GM21423 (cell line): ENCODE data around the gene PCGF1.
"Not testable (repeated sequence)": the region's sequence is repeated elsewhere in the genome, so short reads cannot be mapped to it uniquely, and the experiment has no call there.

Experiments
- ATAC-seq: cut with Tn5 transposase; IDR thresholded peaks from one replicate; pipeline ENCODE4 v1.9.1; 2021; ENCODE audit warnings: mild to moderate bottlenecking, moderate library complexity; ENCODE audit not compliant: unreplicated experiment

PCGF1 gene

DNA sequence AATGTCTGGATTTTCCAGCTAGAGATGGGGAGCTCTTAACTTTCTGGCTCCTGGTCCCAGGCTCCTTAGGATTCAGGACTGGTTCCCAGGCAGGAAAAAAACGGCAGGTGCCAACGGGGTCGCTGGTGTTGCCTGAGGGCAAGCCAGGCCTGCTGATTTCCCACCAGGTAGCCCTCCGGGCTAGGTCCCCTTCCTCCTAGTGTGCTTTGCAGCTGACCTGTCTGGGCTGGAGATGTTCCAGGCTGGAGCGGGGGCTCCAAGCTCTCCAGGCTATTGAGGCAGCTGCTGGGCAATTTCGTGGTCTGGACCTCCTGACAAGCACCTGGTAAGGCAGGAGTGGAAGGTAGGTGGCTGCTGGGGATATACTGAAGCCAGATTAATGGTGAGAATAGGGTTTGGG is 33.0 kb downstream of the PCGF1 start:
- ATAC-seq, result no peak

DNA sequence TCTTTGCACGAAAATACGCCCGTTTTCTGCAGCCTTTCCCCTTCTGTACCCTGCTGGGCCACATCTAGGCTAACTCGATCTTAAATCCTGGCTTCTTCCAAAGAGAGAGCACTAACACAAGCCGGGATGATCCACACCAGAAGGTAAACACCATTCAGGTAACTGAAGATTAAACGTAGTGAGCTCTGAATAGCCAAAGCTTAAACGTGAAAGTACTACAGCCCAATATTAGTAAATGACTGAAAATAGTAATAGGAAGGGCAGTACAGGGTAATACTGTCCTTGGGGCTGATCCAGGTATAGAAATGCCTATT is 34.6 kb downstream of the PCGF1 start:
- ATAC-seq, result no peak

DNA sequence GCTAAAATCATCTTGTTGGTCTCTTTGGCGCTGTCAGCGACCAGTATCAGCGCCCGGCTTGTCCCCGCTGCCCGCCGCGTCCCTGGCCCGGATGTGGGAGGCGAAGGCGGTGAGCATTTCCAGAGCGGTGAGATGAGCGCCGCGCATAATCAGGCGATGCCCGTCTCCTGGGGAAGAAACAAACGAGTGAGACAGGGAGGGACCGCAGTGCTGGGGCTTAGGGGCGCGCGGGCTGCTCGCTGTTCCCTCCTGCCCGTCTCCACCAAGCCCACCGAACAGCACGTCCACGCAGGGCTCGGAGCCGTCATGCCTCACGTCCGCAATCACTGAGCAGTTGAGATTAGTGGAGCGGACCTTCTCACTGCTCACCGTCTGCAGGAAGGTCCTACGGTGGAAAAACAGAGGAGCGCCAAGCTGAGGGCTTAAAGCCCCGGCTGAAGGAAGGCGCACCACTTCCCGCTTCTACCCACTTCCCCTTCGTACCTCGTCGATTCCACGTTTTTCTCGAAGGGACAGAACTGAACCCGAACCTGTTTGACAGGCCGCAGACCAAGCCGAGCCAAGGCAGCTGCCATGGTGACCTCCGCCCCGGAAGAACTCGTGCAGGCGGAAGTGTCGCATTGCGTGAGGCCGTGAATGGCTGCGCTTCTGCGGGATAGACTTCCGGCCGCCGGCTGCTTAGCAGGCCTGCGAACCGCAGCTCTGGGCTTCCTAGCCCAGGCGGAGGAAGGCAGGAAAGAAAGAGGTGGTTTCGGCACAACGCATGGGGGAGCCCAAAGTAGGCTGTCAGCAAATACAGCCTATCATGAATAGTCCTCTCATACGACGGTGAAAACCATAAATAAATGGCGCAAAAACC is 35.2 kb downstream of the PCGF1 start, which contains the start of gene MRPL53:
Gene MRPL53, minus strand, starts transcription at position 595 of the 859 bp plus-strand sequence. Its CDS starts 20 bp downstream, at position 575.
- ATAC-seq, result peak; percentile 82

DNA sequence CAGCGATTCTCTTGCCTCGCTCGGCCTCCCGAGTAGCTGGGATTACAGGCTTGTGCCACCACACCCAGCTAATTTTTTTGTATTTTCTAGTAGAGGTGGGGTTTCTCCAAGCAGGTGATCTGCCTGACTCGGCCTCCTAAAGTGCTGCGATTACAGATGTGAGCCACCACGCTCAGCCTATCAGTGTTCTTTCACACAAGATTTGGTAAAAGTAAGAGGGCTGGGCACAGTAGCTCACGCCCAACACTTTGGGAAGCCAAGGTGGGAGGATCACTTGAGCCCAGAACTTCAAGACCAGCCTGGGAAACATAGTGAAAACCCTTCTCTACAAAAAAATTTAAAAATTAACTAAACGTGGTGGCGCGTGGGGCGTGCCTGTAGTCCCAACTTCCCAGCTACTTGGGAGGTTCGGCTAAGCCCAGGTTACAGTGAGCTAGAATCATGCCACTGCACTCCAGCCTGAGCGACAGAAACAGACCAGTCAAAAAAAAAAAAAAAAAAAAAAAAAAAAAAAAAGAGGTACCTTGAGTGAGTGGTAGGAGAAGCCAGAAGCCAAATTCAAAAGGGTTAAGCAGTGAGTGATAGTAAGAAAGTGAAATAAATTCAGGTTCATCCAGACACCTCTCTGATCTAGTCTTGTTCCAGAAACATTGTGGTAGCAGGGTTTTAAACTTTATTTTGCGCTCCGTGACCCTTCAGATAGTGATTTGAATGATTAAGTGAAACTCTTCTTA is 36.0 kb downstream of the PCGF1 start:
- no peak for ATAC-seq

DNA sequence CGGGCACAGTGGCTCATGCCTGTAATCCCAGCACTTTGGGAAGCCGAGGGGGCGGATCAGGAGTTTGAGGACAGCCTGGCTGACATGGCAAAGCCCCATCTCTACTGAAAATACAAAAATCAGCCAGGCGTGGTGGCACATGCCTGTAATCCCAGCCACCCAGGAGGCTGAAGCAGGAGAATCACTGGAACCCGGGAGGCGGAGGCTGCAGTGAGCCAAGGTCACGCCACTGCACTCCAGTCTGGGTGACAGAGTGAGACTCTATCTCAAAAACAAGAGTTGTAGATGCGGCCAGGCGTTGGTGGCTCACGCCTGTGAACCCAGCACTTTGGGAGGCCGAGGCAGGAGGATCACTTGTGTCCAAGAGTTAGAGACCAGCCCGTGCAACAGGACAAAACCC is 36.8 kb downstream of the PCGF1 start:
- not testable (repeated sequence) for ATAC-seq

DNA sequence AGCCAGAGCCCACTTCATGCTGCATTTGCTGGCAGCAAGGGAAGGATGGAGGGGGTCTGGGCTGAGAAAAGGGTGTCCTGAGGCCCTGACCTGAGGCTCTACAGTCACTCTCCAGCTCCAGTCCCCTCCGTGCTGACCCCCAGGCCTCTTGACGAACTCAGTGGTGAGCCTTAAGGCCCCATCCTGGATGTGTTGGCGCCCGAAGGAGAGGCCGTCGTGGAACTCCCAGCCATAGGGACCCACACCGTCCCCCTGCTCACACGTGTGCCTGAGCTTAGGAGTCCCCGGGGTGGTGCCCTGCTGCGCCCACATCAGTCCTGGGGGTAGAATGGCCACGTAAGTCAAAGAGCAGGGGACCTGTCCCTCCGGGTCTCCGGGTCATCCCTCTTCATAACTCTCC is 43.1 kb downstream of the PCGF1 start:
- ATAC-seq, result no peak

DNA sequence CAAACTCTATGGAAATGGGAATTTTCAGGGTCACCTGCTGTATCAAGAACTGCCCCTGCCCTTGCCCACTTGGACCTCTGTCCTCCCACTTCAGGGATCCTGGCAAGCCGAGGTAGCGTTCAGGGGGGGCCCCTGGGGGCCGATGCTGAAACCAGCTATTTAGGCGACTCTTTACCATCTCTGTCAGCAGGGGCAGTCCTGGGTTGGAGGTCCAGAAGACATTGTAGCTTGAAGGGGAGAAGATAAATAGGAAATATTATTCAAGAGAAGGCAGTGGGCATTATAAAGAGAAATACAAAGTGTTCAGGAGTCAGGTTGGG is 44.7 kb downstream of the PCGF1 start:
- no peak for ATAC-seq

DNA sequence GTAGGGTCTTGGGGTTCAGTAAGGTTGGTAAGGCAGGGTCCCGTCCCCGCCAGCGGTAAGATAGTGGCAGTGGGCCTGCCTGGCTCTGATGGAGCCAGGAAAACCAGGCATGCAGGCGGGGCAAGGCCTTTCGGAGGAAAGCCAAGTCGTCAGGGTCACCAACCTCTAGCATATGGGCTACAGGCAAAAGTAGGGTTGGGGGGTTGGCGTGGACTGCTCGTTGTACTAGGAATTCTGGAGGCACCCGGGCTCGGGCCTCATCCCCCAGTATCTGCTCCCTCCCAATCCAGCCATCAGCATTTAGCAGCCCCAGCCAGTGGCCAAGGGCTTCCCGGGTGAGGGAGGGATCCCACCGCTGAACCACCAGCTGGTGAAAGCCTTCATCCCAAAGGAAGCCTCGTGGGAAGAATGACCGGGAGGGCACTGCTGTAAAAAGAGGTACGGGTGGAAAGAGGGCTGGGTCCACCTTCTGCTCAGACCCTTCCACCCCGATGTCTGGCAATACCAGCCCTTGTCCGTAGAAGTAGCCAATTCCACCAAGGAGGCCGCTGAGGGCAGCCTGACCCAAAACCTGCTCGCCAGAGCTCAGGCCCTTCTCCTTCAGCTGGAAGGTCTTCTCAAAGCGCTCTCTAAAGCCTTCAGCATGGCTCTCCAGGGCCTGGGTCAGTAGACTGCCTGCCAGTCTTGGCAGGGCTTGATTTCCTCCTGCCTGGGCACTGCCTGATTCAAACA is 45.3 kb downstream of the PCGF1 start:
- no peak for ATAC-seq

DNA sequence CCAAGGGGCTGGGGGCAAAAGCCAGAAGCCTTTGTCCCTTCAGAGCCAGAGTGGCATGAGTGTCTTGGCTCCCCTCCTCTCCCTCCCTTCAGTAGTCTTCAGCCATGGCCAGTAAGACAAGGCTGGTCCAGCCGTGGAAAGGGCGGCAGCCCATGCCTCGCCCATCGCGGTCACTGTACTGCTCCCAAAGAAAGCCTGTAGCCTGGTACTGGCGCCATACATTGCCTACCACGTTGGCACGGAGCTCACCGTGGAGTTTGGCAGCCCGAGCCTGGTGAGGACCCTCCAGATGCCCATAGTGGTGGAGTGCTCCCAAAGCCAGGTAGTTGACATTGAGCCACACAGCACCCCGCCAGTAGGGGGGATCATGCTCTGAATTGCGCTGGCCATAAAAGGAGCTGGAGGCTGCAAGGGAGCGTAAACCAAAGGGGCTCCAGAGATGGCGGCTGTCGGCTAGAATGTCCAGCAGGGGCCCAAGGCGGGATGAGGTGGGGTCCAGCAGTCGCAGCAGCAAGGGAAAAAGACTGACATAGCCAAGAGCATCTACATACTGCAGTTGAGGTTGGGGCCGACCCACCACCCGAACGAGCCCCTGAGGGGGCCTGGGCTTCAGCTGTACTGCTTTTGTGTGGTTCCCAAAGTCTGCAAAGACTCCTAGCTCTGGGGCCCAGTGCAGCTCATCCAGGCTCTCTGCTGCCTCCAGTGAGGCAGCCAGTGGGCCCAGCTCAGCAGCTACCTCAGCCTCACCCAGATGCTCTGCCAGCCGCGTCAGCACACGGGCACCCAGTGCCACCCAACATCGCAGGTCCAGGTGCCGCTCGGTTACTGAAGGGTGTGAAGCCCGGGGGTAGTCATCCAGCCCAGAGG is 46.1 kb downstream of the PCGF1 start:
- no peak for ATAC-seq

DNA sequence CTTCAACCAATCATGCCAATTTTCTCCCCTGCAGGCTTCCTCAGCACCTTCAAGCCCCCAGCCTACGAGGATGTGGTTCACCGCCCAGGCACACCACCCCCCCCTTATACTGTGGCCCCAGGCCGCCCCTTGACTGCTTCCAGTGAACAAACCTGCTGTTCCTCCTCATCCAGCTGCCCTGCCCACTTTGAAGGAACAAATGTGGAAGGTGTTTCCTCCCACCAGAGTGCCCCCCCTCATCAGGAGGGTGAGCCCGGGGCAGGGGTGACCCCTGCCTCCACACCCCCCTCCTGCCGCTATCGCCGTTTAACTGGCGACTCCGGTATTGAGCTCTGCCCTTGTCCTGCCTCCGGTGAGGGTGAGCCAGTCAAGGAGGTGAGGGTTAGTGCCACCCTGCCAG is 47.3 kb downstream of the PCGF1 start:
- not testable (repeated sequence) for ATAC-seq

DNA sequence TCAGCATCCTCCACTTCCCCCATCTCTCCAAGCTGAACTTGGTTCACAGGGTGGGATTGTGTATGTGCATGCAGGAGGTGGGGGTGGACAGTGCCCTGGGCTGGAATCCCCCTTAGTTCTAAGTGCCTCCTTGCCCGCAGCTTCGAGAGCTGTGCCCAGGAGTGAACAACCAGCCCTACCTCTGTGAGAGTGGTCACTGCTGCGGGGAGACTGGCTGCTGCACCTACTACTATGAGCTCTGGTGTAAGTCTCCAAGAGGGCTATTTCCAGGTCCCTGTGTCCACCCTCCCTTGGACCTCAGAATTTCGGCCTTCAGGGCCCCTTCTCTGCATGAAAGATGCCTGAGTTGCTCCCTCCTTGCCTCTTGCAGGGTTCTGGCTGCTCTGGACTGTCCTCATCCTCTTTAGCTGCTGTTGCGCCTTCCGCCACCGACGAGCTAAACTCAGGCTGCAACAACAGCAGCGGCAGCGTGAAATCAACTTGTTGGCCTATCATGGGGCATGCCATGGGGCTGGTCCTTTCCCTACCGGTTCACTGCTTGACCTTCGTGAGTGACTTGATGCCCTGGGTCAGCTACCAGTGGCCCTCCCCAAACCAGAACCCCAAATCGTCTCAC is 47.9 kb downstream of the PCGF1 start:
- not testable (repeated sequence) for ATAC-seq

DNA sequence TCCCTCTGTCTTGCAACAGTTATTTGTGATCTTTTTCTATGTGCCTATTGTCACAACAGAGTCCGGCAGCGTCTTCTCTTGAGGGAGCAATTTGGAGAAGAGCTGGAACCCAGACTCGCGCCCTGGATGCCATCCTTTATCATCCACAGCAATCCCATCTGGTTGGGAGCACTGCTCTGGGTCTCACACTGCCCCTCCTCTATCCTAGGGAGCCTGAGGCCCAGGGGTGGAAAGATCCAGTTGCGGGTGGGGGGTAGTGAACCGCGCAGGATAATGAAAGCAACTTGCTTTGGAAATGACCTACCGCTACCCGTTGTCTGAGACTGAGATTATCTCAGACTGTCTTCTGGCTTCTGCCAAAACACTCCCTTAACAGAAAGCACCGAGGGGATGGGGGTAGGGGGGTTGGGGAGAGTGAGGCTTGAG is 48.5 kb downstream of the PCGF1 start:
- no peak for ATAC-seq

DNA sequence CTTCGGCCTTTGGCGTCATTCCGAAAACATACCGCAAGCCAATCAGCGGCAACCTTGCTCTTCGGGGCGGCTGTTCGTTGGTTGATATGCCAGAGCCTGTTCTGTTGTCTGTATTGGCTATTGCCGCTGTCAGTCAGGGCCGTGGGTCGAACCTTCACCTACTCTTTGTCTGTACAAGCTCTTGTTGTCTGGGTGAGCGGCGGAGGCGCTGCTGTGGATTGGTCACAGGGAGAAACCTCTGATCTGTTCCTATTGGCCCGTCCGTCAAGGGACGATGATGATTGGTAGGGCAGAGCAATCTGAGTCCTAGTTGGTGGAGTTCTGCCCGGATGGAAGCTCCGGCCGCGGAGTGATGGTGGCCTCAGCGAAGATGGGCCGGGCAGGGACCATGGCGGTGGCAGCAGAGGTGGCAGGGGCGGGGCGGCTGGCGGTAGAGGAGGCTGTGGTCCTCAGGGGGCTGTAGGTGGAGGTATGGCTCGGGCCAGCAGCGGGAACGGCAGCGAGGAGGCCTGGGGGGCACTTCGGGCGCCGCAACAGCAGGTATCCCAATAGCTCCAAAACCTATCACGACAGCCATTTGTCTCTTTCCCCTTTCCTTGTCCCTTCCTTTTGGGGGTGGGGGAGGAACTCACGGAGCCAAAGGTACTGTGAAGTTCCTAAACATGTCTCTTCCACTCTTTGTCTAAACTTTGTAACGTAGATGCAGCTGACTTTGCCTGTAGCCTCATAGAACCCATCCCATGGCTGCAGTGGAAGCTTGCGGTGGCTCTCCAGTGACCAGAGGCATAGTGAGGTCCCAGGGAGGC is 49.2 kb downstream of the PCGF1 start, which contains the start of gene WBP1:
Gene WBP1, plus strand, starts transcription at position 307 of the 806 bp plus-strand sequence. Its CDS starts 165 bp downstream, at position 472.
- ATAC-seq, result peak; percentile 82

DNA sequence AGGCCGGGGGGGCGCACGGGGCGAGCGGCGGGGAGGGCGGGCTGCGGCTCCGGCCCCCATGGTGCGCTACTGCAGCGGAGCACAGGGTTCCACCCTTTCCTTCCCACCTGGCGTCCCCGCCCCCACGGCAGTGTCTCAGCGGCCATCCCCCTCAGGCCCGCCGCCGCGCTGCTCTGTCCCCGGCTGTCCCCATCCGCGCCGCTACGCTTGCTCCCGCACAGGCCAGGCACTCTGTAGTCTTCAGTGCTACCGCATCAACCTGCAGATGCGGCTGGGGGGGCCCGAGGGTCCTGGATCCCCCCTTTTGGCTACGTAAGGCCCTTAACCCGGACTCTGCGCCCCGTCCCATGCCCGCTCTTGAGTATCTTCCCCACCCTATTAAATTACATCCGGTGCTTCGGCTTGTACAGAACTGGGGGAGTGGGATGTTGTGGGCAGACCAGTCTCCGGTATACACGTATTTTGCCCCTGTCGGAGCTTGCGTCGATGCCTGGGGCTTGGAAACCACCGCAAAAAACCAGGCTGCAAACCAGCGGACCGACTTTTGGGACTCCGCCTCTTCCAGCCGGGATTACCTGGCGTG is 49.9 kb downstream of the PCGF1 start:
- ATAC-seq, result peak; percentile 24

DNA sequence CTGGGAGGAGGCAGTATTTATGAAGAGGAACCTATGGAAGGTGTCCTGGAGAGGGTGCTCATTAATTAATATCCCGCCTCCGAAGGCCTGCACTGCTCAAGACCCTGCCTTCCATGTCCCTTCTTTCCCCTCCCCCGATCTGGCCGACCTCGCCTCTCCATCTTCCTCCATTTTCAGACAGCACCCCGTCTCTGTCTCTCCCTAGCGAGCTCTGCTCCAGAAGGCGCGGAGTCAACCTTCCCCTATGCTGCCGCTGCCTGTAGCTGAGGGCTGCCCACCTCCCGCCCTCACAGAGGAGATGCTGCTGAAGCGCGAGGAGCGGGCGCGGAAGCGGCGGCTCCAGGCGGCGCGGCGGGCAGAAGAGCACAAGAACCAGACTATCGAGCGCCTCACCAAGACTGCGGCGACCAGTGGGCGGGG is 50.4 kb downstream of the PCGF1 start:
- no peak for ATAC-seq
